ENCODE results near the gene AURKAIP1.

- TF ChIP-seq CTCF (conservative IDR thresholded peaks at IDR 0.05; ENCODE audit: low read depth, low read length) (no peak), EZH2 (IDR thresholded peaks at IDR 0.05; ENCODE audit: low read length, unreplicated experiment) (no peak)
These were observed 10.9 kb upstream of the AURKAIP1 start for GRCh38 chr1:1385931-1386330.
